Muscle of leg (tissue), 16 donors: ENCODE data around the gene OSBP. TPM values are rescaled to one million over a fixed set of nuclear protein-coding genes. Genes with fewer than 3 reads are reported as not detected.
A peak's percentile ranks its signal among the peaks of the same experiment; 100 is the strongest.

Experiments
- DNase-seq: peaks from one replicate; pipeline ENCODE4 v3.0.0; 2013
- H3K27ac ChIP-seq: one replicate; pipeline ENCODE4 v1.5.1; 2013; ENCODE audit warnings: mild to moderate bottlenecking, low read length, control low read depth
- H3K27me3 ChIP-seq: one replicate; pipeline ENCODE4 v1.6.1; 2013; ENCODE audit warnings: low read length; ENCODE audit not compliant: control insufficient read depth, insufficient read depth
- H3K36me3 ChIP-seq: one replicate; pipeline ENCODE4 v1.6.1; 2013; ENCODE audit warnings: low read length; ENCODE audit not compliant: control insufficient read depth, insufficient read depth
- H3K4me1 ChIP-seq: one replicate; pipeline ENCODE4 v1.6.1; 2013; ENCODE audit warnings: low read length; ENCODE audit not compliant: control insufficient read depth, insufficient read depth
- H3K4me3 ChIP-seq: one replicate; pipeline ENCODE4 v1.5.1; 2013; ENCODE audit warnings: low read length, control low read depth
- H3K9me3 ChIP-seq: replicated peaks from 2 replicates; pipeline ENCODE4 v1.6.1; 2013; ENCODE audit warnings: low read depth, low read length; ENCODE audit not compliant: control insufficient read depth
- whole genome bisulfite sequencing: methylation state at CpG from one replicate; pipeline ENCODE4 v1.1.5; 2013; ENCODE audit warnings: missing lambda C conversion rate; ENCODE audit not compliant: insufficient coverage; 5-methylcytosine and 5-hydroxymethylcytosine counted together
- long read RNA-seq, 11 donors: transcript quantifications; one replicate each; lab custom pipeline, GENCODE V29; 2026
- polyA plus RNA-seq, 8 donors: library from polyadenylated mRNA; unstranded; fragments of 120-200 nt; gene quantifications; one replicate each; pipeline versions ENCODE4 v1.2.1 to v1.2.3, GENCODE V29; 2013; ENCODE audit warnings: inconsistent platforms in 1 of 8, low replicate concordance in 1 of 8; ENCODE audit not compliant: insufficient read length in 8 of 8, insufficient read depth in 1 of 8
- total RNA-seq: library from RNA; stranded (reverse); fragments of 120-200 nt; gene quantifications from one replicate; pipeline ENCODE4 v1.2.4, GENCODE V29; 2013

Gene OSBP
- 32.6 TPM for total RNA-seq
- polyA plus RNA-seq: 10 to 100 TPM; 36.9 to 60.3 (median 47.9) TPM
- long read RNA-seq, donor 1, full-length matches to known transcripts: 2 of 2 reads
- long read RNA-seq, donor 1, partial matches to known transcripts: 0 of 2 reads
- long read RNA-seq, donor 1, other reads (novel, unspliced or antisense): 0 of 2 reads
- long read RNA-seq, donor 2: 0 reads
- long read RNA-seq, donor 3, full-length matches to known transcripts: 12 of 34 reads
- long read RNA-seq, donor 3, partial matches to known transcripts: 22 of 34 reads
- long read RNA-seq, donor 3, other reads (novel, unspliced or antisense): 0 of 34 reads
- long read RNA-seq, donor 4, full-length matches to known transcripts: 5 of 5 reads
- long read RNA-seq, donor 4, partial matches to known transcripts: 0 of 5 reads
- long read RNA-seq, donor 4, other reads (novel, unspliced or antisense): 0 of 5 reads
- long read RNA-seq, donor 5, full-length matches to known transcripts: 7 of 24 reads
- long read RNA-seq, donor 5, partial matches to known transcripts: 17 of 24 reads
- long read RNA-seq, donor 5, other reads (novel, unspliced or antisense): 0 of 24 reads
- long read RNA-seq, donor 6, full-length matches to known transcripts: 10 of 10 reads
- long read RNA-seq, donor 6, partial matches to known transcripts: 0 of 10 reads
- long read RNA-seq, donor 6, other reads (novel, unspliced or antisense): 0 of 10 reads
- long read RNA-seq, donor 7, full-length matches to known transcripts: 3 of 3 reads
- long read RNA-seq, donor 7, partial matches to known transcripts: 0 of 3 reads
- long read RNA-seq, donor 7, other reads (novel, unspliced or antisense): 0 of 3 reads
- long read RNA-seq, donor 8, full-length matches to known transcripts: 4 of 4 reads
- long read RNA-seq, donor 8, partial matches to known transcripts: 0 of 4 reads
- long read RNA-seq, donor 8, other reads (novel, unspliced or antisense): 0 of 4 reads
- long read RNA-seq, donor 9, full-length matches to known transcripts: 2 of 2 reads
- long read RNA-seq, donor 9, partial matches to known transcripts: 0 of 2 reads
- long read RNA-seq, donor 9, other reads (novel, unspliced or antisense): 0 of 2 reads
- long read RNA-seq, donor 10, full-length matches to known transcripts: 18 of 18 reads
- long read RNA-seq, donor 10, partial matches to known transcripts: 0 of 18 reads
- long read RNA-seq, donor 10, other reads (novel, unspliced or antisense): 0 of 18 reads
- long read RNA-seq, donor 11, full-length matches to known transcripts: 2 of 2 reads
- long read RNA-seq, donor 11, partial matches to known transcripts: 0 of 2 reads
- long read RNA-seq, donor 11, other reads (novel, unspliced or antisense): 0 of 2 reads

- Histone ChIP-seq H3K36me3 (no peaks in the 10 kb centered on the region), H3K9me3 (no peaks in the 10 kb centered on the region), H3K4me1 (peaks cover 25% of the 10 kb centered on the region), H3K4me3 (peak within 1 kb of the TSS; percentile 93), H3K27me3 (no peaks in the 10 kb centered on the region), H3K27ac (peak within 1 kb of the TSS; percentile 98)
- peak; percentile 100 for DNase-seq
- WGBS: under 1% methylated on average over 48 of the region's 55 CpGs
Observed at GRCh38 chr11:59615637-59616395, at the start of gene OSBP. OSBP (minus strand) TSS chr11:59615774; CDS start chr11:59615664, 110 bp downstream.

GRCh38 chr11:59660621-59661020, 45.0 kb upstream of the OSBP start:
- no peak overlapping the region for H3K27ac ChIP-seq
- H3K36me3 ChIP-seq: peaks cover 35% of the 10 kb centered on the region
- no peaks in the 10 kb centered on the region for H3K4me1 ChIP-seq
- no peaks in the 10 kb centered on the region for H3K27me3 ChIP-seq
- DNase-seq: peak; percentile 19
- 100% methylated on average over 1 of the region's 1 CpG for WGBS
- no peak overlapping the region for H3K4me3 ChIP-seq
- H3K9me3 ChIP-seq: no peaks in the 10 kb centered on the region

- no peak overlapping the region for H3K27ac ChIP-seq
- H3K36me3 ChIP-seq: peaks cover 36% of the 10 kb centered on the region
- no peak overlapping the region for H3K4me3 ChIP-seq
- no CpG with 5 or more reads among the region's 2 CpGs for WGBS
- DNase-seq: no peak
- H3K9me3 ChIP-seq: no peaks in the 10 kb centered on the region
- no peaks in the 10 kb centered on the region for H3K4me1 ChIP-seq
- H3K27me3 ChIP-seq: no peaks in the 10 kb centered on the region
Observed at GRCh38 chr11:59659981-59660380, 44.4 kb upstream of the OSBP start.

- Histone ChIP-seq H3K4me1 (no peaks in the 10 kb centered on the region), H3K27ac (no peak overlapping the region), H3K9me3 (no peaks in the 10 kb centered on the region), H3K36me3 (peaks cover 41% of the 10 kb centered on the region), H3K4me3 (no peak overlapping the region), H3K27me3 (no peaks in the 10 kb centered on the region)
- no peak for DNase-seq
- WGBS: 80% methylated on average over 1 of the region's 5 CpGs
Observed at GRCh38 chr11:59658036-59658435, 42.5 kb upstream of the OSBP start.

- no peak for DNase-seq
- no peaks in the 10 kb centered on the region for H3K9me3 ChIP-seq
- H3K4me1 ChIP-seq: no peaks in the 10 kb centered on the region
- H3K4me3 ChIP-seq: no peak overlapping the region
- H3K27ac ChIP-seq: no peak overlapping the region
- 94% methylated on average over 2 of the region's 4 CpGs for whole genome bisulfite sequencing
- H3K27me3 ChIP-seq: no peaks in the 10 kb centered on the region
- H3K36me3 ChIP-seq: peaks cover 50% of the 10 kb centered on the region
Observed at GRCh38 chr11:59654893-59655292, 39.3 kb upstream of the OSBP start.

GRCh38 chr11:59647245-59647980, 31.8 kb upstream of the OSBP start:
- no peaks in the 10 kb centered on the region for H3K27me3 ChIP-seq
- H3K27ac ChIP-seq: no peak overlapping the region
- DNase-seq: peak; percentile 14
- no peaks in the 10 kb centered on the region for H3K4me1 ChIP-seq
- H3K9me3 ChIP-seq: no peaks in the 10 kb centered on the region
- no CpG with 5 or more reads among the region's 3 CpGs for WGBS
- H3K4me3 ChIP-seq: no peak overlapping the region
- H3K36me3 ChIP-seq: peaks cover 60% of the 10 kb centered on the region

- no peaks in the 10 kb centered on the region for H3K9me3 ChIP-seq
- H3K36me3 ChIP-seq: peaks cover 62% of the 10 kb centered on the region
- H3K27me3 ChIP-seq: no peaks in the 10 kb centered on the region
- H3K4me3 ChIP-seq: no peak overlapping the region
- WGBS: 22% methylated on average over 1 of the region's 3 CpGs
- DNase-seq: no peak
- H3K27ac ChIP-seq: no peak overlapping the region
- H3K4me1 ChIP-seq: no peaks in the 10 kb centered on the region
Observed at GRCh38 chr11:59644528-59644927, 29.0 kb upstream of the OSBP start.

- H3K4me3 ChIP-seq: no peak overlapping the region
- H3K27me3 ChIP-seq: no peaks in the 10 kb centered on the region
- H3K4me1 ChIP-seq: no peaks in the 10 kb centered on the region
- WGBS: no CpG with 5 or more reads among the region's 3 CpGs
- DNase-seq: no peak
- no peak overlapping the region for H3K27ac ChIP-seq
- H3K9me3 ChIP-seq: no peaks in the 10 kb centered on the region
- peaks cover 62% of the 10 kb centered on the region for H3K36me3 ChIP-seq
Observed at GRCh38 chr11:59643390-59643789, 27.8 kb upstream of the OSBP start.

- no peak for DNase-seq
- no peak overlapping the region for H3K4me3 ChIP-seq
- H3K27me3 ChIP-seq: no peaks in the 10 kb centered on the region
- WGBS: 90% methylated on average over 2 of the region's 3 CpGs
- H3K27ac ChIP-seq: no peak overlapping the region
- H3K4me1 ChIP-seq: no peaks in the 10 kb centered on the region
- H3K9me3 ChIP-seq: no peaks in the 10 kb centered on the region
- peaks cover 62% of the 10 kb centered on the region for H3K36me3 ChIP-seq
Observed at GRCh38 chr11:59641156-59641555, 25.6 kb upstream of the OSBP start.
